Retina (tissue), 1 donor: ENCODE measurements around the gene TIMMDC1.
"Not testable (repeated sequence)": the region's sequence is repeated elsewhere in the genome, so short reads cannot be mapped to it uniquely, and the experiment has no call there.

ENCODE experiments used
- DNase-seq: peaks from one replicate; pipeline ENCODE4 v3.0.0-alpha.2; 2016

The TIMMDC1 gene

GRCh38 chr3:119557877-119558269, 59.5 kb downstream of the TIMMDC1 start:
- DNase-seq, result no peak

DNA sequence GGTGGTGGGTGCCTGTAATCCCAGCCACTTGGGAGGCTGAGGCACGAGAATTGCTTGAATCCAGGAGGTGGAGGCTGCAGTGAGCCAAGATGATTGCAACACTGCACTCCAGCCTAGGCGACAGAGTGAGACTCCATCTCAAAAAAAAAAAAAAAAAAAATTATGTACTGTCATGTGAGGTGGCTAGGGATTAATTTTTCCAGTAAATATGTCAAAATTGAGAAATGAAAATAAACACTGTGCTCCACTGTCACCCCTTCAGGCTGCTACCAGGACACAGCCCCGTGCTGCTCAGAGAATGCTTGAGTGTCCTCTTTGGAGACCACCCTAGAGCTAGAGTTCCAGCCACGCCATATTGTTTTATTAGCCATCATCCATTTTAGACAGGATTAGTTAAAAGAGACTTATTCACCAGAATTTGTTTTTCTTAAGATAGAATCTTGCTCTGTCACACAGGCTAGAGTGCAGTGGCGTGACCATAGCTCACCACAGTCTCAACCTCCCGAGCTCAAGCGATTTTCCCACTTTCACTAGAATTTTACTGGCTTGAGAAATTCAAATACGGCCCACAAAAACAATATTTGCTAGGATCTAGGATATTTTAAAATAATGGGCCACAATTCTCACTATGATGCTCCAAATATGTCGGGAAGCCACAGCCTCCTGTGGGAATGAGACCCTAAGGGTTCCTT, 60.4 kb downstream of the TIMMDC1 start:
- no peak for DNase-seq

DNA sequence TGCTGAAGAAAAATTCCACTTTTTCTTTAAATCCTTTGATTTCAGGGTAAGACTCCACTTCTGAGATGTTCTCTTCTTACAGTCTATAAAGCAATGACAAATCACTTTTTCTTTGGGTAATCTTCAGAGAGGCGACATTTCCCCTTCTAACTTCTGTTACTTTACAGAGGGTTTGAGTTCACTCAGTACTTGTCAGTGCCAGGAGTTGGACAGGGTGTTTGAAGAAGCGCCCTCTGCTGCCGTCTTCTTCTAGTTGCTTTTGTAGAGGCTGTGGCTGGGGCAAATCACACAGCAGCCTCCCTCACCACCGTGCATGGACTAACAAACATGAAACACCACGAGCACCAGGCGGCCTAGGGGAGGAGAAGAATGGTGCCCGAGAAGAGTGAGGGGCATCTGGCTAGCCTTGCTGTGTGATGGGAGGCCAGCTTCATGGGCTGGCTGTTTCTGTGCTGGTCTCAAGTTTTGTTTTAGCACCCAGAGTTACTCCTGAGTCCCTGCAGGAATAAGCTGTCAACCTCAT, 61.2 kb downstream of the TIMMDC1 start, which contains the start of gene CD80:
Gene CD80 (minus strand): TSS at position 174 of the 523 bp plus-strand sequence. CDS start 1,886 bp downstream, outside the sequence.
- DNase-seq, result no peak

DNA sequence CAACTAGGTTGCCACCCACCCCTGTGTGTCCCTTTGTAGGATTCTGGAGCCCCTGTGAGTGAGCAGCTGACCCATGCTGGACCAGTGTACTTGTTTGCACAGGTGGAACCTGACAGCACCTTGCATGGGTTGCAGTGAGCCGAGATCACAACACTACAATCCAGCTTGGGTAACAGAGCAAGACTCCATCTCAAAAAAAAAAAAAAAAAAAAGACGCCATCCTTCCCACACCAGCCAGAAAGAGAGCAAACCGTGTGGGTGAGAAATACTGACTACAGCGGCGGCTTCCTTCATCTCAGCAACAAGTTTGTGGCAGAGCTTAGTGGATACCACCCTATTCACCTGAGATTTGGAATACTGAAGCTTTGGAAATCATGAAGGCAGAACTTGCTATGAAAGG, 61.8 kb downstream of the TIMMDC1 start:
- no peak for DNase-seq

DNA sequence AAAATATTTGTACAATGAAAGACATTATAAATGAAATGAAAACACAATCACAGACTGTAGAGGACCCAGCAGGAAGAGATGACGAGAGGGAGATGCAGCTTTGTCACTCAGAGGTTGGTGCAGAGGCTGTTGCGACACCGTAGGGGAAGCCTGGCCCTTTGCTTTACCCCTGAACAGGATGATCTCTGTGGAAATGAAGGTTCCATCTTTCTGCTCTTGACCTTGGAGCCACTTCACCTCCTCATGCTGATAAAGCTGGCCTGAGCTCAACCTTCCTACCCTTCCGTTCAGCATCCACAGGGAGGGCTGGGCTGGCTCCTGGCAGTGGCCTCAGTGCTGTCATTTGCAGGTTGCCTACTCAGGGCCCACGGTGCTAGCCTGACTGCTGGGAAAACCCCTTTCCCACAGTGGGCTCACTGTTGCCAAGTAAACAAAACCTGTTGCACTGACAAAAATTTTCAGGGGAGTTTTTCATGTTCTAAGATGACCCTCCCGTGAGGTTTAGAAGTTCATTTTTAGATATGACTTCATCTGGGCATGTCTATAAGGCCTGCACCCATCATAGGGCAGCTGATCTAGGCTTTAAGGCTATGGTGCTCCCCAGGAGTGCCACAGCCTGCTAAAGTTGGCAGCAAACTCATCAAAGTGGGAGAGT, 64.1 kb downstream of the TIMMDC1 start:
- no peak for DNase-seq

DNA sequence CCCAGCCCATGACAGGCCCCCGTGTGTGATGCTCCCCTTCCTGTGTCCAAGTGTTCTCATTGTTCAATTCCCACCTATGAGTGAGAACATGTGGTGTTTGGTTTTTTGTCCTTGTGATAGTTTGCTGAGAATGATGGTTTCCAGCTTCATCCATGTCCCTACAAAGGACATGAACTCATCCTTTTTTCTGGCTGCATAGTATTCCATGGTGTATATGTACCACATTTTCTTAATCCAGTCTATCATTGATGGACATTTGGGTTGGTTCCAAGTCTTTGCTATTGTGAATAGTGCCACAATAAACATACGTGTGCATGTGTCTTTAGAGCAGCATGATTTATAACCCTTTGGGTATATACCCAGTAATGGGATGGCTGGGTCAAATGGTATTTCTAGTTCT, 65.0 kb downstream of the TIMMDC1 start:
- not testable (repeated sequence) for DNase-seq

DNA sequence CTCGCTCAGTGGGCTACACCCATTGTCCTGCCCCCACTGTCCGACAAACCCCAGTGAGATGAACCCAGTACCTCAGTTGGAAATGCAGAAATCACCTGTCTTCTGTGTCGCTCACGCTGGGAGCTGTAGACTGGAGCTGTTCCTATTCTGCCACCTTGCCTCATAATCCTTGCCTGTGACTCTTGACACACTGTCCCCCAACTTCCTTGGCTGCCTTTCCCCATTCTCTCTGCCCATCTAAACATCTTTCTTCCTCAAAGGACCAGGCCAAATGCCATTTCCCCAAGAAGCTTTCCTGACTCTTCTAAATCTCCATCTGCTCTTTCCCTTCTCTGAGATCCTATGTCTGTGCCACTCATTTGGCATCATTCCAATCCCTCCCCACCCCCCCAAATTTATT, 70.8 kb downstream of the TIMMDC1 start:
- DNase-seq, result no peak

DNA sequence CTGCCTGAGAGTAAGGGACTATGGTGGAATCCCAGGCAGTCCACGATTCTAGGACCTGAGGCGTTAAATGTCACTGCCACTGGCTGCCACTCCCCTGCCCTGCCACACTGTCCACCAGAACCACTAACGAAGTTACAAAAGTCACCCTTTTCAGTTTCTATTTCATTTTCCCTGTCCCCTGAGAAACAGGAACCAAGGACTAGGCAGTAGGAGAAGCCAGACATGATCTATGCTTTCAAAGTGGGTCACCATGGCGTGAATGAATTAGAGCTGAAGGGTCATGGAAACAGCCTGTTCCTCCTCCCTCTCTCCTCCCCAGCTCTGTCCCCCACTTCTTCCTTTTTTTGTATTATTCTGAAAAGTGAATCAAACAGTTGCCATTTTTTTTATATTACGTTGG, 71.9 kb downstream of the TIMMDC1 start:
- no peak for DNase-seq

GRCh38 chr3:119571230-119571629, 72.9 kb downstream of the TIMMDC1 start:
- no peak for DNase-seq

DNA sequence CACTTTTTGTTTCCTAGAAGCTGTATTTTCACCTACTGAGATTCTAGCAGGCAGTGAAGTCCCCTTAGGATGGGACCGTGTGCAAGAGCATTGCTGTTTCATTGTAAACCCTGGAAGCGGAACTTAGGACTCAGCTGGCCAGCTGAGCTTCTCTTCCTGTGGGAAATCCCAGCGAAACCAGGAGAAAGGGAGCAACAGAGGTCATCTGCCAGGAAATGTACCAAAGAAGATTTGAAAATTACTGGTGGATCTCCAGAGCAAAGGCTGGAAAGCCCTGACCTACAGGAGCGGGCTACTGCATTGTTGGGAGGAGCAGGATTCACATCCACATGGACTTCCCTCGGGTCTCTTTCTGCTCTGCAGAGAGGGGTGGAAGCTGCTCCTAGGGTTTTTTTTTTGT, 73.3 kb downstream of the TIMMDC1 start:
- DNase-seq, result no peak
